Chondrocyte (in vitro differentiated cells): ENCODE results near the gene COL25A1. TPM values are rescaled to one million over a fixed set of nuclear protein-coding genes. Genes with fewer than 3 reads are reported as not detected.

ENCODE experiments used
- DNase-seq: peaks from one replicate; pipeline ENCODE4 v3.0.0; 2021; ENCODE audit warnings: mixed read lengths, low spot score
- H3K27ac Mint-ChIP-seq: one replicate; pipeline ENCODE4 v1.8.0; 2021; ENCODE audit warnings: mild to moderate bottlenecking, moderate library complexity, mixed read lengths; ENCODE audit not compliant: unreplicated experiment
- H3K27me3 Mint-ChIP-seq: 2 replicates; pipeline ENCODE4 v1.8.0; 2021; ENCODE audit warnings: low read depth, mixed read lengths
- H3K36me3 Mint-ChIP-seq: 2 replicates; pipeline ENCODE4 v1.8.0; 2021; ENCODE audit warnings: low read depth, mixed read lengths
- H3K4me1 Mint-ChIP-seq: 2 replicates; pipeline ENCODE4 v1.8.0; 2021; ENCODE audit warnings: low read depth, mild to moderate bottlenecking, mixed read lengths
- H3K4me3 Mint-ChIP-seq: one replicate; pipeline ENCODE4 v1.8.0; 2021; ENCODE audit warnings: mild to moderate bottlenecking, moderate library complexity, mixed read lengths; ENCODE audit not compliant: unreplicated experiment
- H3K9me3 Mint-ChIP-seq: 2 replicates; pipeline ENCODE4 v1.8.0; 2021; ENCODE audit warnings: low read depth, mixed read lengths
- CTCF ChIP-seq: fragments of 200-600 bp; sonication (generic); IDR thresholded peaks from 2 replicates; pipeline ENCODE4 v1.5.0; 2021; ENCODE audit warnings: antibody characterized with exemption, mild to moderate bottlenecking, moderate library complexity
- total RNA-seq: library from RNA; stranded (reverse); gene quantifications from 3 replicates; pipeline ENCODE4 v1.2.1, GENCODE V29; 2021

Gene COL25A1
- total RNA-seq, 1 donor from 2014 or later = 0.45 TPM

- Mint-ChIP-seq H3K9me3 (no peaks in the 10 kb centered on the region), H3K27ac (no peak overlapping the region), H3K36me3 (no peaks in the 10 kb centered on the region), H3K4me1 (peaks cover 12% of the 10 kb centered on the region), H3K27me3 (no peaks in the 10 kb centered on the region), H3K4me3 (no peak overlapping the region)
- DNase-seq = no peak
- no peak for TF ChIP-seq CTCF
Measured at GRCh38 chr4:108963910-108964309, 338.5 kb downstream of the COL25A1 start.

- Mint-ChIP-seq H3K27me3 (no peaks in the 10 kb centered on the region), H3K9me3 (no peaks in the 10 kb centered on the region), H3K36me3 (no peaks in the 10 kb centered on the region), H3K27ac (no peak overlapping the region), H3K4me3 (no peak overlapping the region), H3K4me1 (peaks cover 13% of the 10 kb centered on the region)
- DNase-seq = no peak
- no peak for TF ChIP-seq CTCF
Measured at GRCh38 chr4:108959491-108959890, 343.0 kb downstream of the COL25A1 start.

- Mint-ChIP-seq H3K4me3 (no peak overlapping the region), H3K27me3 (no peaks in the 10 kb centered on the region), H3K9me3 (no peaks in the 10 kb centered on the region), H3K27ac (no peak overlapping the region), H3K4me1 (peaks cover 22% of the 10 kb centered on the region), H3K36me3 (no peaks in the 10 kb centered on the region)
- TF ChIP-seq CTCF = no peak
- no peak for DNase-seq
Measured at GRCh38 chr4:108954880-108955279, 347.6 kb downstream of the COL25A1 start.

- Mint-ChIP-seq H3K4me1 (peaks cover 13% of the 10 kb centered on the region), H3K4me3 (no peak overlapping the region), H3K9me3 (no peaks in the 10 kb centered on the region), H3K27me3 (no peaks in the 10 kb centered on the region), H3K27ac (no peak overlapping the region), H3K36me3 (no peaks in the 10 kb centered on the region)
- no peak for TF ChIP-seq CTCF
- DNase-seq = no peak
Measured at GRCh38 chr4:108953941-108954340, 348.5 kb downstream of the COL25A1 start.

GRCh38 chr4:108950158-108950915 lies 352.1 kb downstream of the COL25A1 start:
- DNase-seq = no peak
- Mint-ChIP-seq H3K27ac (no peak overlapping the region), H3K27me3 (no peaks in the 10 kb centered on the region), H3K4me1 (peaks cover 11% of the 10 kb centered on the region), H3K36me3 (no peaks in the 10 kb centered on the region), H3K9me3 (no peaks in the 10 kb centered on the region), H3K4me3 (no peak overlapping the region)
- TF ChIP-seq CTCF = no peak
